Measurements from ENCODE around the gene DCC.

DNA sequence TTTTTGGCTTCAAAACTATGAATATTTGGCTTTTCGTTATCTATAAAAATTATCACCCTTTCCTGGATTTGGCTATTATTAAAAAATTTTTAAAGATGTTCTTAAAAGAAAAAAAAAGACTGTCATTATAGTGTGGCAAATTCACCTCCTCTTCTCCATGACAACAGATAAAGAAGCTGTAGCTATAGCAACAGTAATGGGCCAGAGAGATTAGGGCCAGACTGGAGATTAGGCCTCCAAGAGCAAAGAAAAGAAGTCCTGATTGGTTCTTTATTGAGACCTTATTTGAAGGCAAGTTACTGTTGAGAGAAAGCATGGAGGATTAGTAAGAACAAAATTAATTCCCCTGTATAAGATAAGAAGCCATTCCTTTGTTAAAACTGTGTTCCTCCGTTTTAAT lies 812.5 kb downstream of the DCC start:
- TF ChIP-seq CTCF (optimal IDR thresholded peaks at IDR 0.05 in 1 of 3, IDR thresholded peaks at IDR 0.05 in 1 of 3, conservative IDR thresholded peaks at IDR 0.05 in 1 of 3; ENCODE audit: extremely low read depth in 1 of 3, insufficient read depth in 2 of 3, low read length in 3 of 3) (no peak), EZH2 (IDR thresholded peaks at IDR 0.05; ENCODE audit: low read length) (no peak)

All from keratinocyte (primary cell).